GM19023 (cell line): ENCODE measurements around the gene LCE3B.
"Not testable (repeated sequence)": the region's sequence is repeated elsewhere in the genome, so short reads cannot be mapped to it uniquely, and the experiment has no call there.

ENCODE experiments used
- ATAC-seq: cut with Tn5 transposase; IDR thresholded peaks from one replicate; pipeline ENCODE4 v1.9.1; 2021; ENCODE audit warnings: mild to moderate bottlenecking, moderate library complexity; ENCODE audit not compliant: unreplicated experiment

Gene LCE3B, protein sequence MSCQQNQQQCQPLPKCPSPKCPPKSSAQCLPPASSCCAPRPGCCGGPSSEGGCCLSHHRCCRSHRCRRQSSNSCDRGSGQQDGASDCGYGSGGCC

DNA sequence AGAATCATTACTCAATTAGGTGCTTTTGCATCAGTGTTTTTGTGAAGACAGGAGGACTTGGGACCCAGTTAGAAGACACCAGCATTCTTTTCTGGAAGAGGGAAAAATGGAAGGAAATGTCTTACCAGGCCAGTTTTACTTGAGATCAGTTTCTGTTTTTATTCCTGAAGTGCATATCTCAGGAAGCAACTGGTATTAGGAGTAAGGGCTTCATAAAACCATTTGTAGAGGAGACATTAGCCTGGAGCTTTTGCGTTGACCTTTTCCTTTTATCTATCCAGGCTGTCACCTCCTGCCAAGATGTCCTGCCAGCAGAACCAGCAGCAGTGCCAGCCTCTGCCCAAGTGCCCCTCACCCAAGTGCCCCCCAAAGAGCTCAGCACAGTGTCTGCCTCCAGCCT, at the start of gene LCE3B:
TSS of gene LCE3B (plus strand) at position 301 of the 400 bp plus-strand sequence. CDS start at position 301, 0 bp downstream.
- ATAC-seq = no peak

DNA sequence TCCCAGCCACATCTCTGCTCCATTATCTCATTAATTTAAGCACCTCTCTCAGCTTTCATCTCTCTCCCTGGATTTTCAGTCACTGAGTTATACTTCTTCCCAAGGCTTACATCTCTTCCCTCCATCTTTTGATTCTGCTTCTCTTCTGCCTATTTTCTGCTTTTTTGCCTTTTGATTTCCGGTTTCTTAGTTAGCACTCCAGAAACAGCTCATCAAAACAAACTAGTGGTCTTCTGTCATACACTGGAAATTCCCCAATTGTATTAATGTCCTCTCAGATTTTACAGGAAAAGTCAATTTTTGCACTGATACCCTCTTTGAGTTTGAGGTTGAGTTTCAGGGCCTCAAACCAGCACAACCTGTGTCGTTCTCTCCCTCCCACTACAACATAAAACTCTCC, 48.5 kb upstream of the LCE3B start:
- ATAC-seq = no peak

DNA sequence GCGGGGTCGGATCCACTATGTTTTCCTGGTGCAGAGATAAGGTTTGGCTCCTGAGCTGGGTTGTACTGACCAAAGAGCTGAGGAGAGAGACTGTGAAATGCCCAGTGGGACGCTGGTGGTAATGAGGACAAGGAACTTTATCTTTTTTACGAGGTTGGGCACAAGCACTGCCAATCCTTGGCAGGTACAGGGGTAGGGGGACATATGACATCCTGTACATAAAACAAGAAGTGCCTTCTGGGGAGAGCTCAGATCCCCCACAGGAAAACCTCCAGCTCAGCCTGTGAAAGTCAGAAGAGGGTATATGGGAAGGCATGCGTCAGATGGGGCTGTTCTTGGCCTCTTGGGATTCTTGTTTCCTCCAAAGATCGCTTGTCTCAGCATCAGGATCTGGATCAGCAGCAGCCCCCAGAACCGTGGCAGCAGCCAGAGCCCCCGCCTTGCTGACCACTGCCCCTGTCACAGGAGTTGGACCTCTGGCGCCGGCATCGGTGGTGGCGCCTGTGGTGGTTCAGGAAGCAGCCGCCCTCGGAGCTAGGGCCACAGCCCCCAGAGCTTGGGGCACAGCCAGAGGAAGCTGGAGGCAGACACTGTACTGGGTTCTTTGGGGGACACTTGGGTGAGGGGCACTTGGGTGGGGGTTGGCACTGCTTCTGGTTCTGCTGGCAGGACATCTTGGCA, 47.9 kb upstream of the LCE3B start:
- no peak for ATAC-seq

DNA sequence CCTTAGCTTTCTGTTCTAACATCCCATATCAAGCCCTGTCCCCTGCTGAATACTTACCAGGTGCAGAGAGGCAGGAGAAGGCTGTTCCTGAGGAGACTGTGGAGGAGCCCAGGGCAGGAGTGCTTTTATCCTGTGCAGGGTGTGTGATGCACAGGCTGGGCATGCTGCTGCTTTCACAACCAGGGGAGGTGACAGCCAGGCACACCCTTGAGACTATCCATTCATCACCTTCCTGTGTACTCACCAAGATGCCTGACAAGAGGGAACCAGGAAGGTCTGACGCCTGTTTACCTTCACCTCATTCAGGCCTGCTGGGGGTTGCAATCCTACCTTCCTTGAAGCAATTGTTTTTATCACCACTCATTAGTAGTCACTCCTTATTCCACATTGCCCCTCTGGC, 46.9 kb upstream of the LCE3B start, which contains the start of gene LCE3E:
TSS of gene LCE3E (minus strand) at position 100 of the 400 bp plus-strand sequence. CDS start 572 bp downstream, outside the sequence.
- no peak for ATAC-seq

DNA sequence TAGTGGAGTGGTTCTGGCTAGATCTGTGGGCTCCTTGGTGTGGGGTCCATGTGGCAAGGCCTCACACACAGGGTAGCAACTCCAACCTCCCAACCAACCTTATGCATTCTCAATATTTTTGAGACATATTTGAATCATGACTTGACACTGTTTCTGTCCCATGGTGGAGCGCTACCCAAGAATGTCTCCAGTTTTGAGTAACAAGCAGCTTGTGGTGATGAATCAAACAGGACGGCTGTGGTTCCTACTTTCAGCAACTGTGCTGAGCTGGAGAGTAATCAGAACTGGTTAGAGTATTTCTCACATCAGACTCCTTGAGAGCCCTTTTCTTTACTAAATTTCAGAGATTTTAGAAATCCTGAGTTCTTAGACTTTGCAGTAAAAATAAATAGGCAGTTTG, 36.4 kb upstream of the LCE3B start:
- no peak for ATAC-seq

DNA sequence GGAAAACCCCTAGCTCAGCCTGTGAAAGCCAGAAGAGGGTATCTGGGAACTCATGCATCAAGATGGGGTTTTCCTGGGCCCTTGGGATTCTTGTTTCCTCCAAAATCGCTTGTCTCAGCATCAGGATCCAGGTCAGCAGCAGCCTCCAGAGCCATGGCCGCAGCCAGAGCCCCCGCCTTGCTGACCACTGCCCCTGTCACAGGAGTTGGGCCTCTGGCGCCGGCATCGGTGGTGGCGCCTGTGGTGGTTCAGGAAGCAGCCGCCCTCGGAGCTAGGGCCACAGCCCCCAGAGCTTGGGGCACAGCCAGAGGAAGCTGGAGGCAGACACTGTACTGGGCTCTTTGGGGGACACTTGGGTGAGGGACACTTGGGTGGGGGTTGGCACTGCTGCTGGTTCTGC, 34.1 kb upstream of the LCE3B start:
- ATAC-seq = not testable (repeated sequence)

DNA sequence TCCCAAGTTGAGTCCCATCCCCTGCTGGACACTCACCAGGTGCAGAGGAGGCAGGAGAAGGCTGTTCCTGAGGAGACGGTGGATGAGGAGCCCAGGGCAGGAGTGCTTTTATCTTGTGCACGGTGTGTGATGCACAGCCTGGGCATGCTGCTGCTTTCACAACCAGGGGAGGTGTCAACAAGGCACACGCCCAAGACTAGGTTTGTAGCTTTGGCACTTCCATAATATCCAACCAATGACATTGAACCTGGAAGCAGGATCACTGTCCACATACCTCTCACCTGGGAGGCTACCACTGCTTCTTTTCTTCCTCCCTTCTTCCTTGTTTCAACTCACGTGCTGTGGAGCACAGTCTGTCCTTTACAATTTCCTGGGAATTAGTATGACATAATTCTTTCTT, 33.2 kb upstream of the LCE3B start, which contains the start of gene LCE3D:
TSS of gene LCE3D (minus strand) at position 84 of the 400 bp plus-strand sequence. CDS start 580 bp downstream, outside the sequence.
- no peak for ATAC-seq

DNA sequence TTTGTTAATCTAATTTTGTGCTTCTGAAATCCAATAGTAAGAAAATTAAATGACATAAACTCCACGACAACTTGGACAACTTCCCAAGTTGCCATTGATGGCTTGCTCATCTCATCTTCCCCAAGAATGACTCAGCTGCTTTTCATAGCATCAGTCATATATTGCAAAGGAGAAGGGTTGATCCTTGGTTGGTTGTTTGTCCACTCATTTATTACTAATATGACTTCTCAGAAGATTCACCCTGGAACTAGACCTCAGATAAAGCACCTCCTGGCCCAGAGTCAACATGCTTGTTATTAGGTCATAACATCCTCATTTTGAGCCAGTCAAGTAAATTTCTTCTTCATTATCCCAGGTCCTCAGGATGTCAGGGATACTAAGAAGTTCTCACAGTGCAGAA, 31.0 kb upstream of the LCE3B start:
- ATAC-seq = no peak

DNA sequence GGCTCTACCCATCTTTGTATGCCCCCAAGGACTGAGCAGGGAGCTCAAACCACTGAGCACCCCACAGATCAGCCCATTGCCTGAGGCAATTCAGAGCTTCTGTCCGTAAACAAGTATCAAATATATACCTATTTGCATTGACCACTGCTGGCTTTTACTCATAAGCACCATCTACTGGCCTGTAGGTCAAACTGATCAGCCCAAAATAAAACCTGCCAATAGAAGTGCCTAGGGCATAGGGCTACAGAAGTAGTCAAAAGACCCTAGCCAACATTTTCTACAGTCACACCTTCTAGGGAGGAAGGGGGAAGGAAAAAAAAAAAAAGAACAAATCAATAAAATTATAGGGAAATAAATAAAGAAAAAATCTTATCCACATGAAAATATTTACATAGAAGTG, 28.0 kb upstream of the LCE3B start:
- ATAC-seq = no peak

DNA sequence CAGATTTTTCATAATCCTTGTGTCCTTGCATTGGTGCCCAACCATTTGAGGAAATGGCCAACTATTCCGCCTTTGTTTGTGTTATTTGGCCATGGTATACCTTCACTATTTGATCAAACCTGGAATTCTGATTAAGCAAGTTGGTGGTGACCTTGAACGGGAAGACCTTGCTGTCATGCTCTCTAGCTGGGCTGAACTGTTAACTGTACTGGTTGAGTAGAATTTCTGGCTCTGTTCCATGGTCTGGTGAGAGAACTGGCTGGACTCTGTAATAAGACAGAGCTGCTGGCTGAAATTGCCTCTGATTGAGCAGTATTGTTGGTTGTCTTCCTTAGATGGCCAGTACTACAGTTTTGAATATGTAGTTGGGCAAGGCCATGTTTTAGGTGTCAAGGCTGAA, 16.6 kb upstream of the LCE3B start:
- ATAC-seq = no peak

DNA sequence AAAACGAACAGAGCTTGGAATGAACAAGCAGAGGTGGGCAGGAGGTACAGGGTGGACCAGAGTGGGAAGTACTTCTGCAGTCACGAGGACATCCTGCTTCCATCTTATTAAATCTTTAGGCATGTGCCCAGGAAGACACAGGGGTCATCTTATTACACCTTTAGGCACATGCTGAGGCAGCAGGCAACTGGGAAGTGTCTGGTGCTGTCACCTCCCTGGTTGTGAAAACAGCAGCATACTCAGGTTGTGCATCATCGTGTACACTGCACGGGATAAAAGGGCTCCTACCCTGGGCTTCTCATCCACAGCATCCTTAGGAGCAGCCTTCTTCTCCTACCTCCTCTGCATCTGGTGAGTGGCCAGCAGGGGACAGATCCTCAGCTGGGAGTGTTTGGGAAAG, 13.7 kb upstream of the LCE3B start, which contains the start of gene LCE3C:
TSS of gene LCE3C (plus strand) at position 301 of the 400 bp plus-strand sequence. CDS start 498 bp downstream, outside the sequence.
- no peak for ATAC-seq

DNA sequence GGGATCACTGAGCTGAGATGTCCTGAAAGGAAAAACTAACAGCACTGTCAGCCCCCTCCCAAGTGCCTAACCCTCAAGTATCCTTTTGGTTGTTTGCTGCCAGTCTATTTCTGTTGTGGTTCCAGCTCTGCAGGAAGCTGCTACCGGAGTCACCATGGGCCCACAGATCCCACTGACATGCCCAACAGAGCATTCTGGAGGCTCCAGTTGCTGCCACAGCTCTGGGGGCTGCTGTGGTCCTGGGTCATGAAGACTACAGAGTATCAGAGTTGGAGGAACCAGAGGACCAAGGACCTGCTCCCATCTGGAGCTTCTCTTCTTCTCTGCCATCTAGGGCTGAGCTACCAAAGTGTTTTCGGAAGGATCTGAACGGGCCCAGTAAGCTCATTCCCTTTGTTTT, 8.4 kb downstream of the LCE3B start:
- no peak for ATAC-seq

DNA sequence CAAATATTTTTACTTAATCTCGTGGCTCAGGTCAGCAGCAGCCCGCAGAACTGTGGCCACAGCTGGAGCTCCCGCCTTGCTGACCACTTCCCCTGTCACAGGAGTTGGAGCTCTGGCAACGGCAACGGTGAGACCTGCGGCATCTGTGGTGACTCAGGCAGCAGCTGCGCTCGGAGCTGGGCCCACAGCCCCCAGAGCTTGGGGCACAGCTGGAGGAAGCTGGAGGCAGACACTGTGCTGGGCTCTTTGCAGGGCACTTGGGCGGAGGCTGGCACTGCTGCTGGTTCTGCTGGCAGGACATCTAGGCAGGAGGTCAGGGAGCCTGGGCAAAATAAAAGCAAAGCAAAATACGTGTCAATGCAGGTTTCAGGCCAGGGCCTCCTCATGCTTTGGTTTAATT, 9.2 kb downstream of the LCE3B start, which contains the start of gene LCE3A:
TSS of gene LCE3A (minus strand) at position 301 of the 400 bp plus-strand sequence. CDS start at position 301, 0 bp downstream.
- ATAC-seq = no peak

DNA sequence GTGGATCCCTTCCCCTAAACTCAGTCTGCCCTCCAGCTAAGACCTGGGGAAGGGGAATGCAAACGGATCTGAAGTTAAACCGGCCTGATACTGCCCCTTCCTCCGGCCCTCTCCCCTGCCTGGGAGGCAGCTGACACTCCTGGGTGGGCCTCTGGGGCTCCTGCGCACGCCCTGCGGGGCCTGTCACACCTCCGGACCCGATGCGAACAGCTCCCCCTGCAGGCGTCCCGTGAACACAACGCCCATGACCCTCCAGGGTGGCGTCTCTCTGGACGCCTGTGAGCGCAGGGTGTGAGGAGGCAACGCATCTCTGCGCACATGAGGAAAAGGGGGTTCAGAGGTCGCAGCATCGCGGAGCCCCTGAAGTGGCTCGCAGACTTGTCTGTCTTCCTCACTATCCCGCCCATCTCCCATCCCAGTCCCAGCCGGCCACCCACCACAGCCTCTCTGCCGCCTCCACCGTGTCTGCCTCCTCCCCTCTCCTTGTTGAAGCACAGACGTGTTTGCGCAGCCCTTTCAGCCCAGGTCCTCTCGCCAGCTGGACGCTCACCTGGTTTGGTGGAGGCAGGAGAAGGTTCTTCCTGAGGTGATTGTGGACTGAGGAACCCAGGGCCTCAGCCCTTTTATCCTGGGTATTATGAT, 9.7 kb downstream of the LCE3B start:
- ATAC-seq = no peak

DNA sequence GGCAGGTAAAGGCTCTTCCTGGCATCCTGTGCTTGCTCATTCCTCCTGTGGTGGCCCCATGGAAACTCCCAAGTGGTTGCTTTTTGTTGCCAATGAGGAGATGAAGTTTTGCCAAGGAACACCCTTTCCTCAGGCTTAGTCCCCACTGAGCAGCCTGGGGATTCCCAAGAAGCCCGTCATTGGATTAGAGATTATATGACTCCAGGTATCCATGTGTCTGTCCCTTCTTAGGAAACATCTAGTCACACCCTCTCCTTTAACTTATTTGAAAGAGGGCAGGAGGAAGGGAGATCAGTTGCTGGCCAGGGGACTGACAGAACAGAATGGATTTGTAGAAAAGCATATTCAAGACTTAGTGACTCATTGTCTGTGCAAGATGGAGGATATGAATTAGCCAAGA, 13.1 kb downstream of the LCE3B start:
- no peak for ATAC-seq

DNA sequence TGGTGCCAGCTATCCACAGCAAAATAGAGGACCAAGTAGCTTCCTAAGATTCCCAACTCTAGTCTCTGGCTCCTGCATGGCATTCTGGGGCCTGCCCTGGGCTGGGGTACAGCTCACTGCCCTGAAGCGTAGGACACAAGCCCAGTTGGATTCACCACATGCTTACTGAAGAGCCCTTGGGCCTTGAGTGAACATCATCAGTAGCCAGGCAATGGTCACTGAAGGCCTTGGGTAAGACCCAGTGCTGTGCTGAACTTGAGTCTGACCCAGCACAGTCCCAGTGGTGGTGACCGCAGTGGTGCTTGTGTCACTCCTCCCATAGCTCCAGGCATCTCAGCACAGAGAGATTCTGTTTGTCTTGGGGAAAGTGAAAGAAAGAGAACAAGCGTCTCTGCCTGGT, 17.0 kb downstream of the LCE3B start:
- no peak for ATAC-seq

DNA sequence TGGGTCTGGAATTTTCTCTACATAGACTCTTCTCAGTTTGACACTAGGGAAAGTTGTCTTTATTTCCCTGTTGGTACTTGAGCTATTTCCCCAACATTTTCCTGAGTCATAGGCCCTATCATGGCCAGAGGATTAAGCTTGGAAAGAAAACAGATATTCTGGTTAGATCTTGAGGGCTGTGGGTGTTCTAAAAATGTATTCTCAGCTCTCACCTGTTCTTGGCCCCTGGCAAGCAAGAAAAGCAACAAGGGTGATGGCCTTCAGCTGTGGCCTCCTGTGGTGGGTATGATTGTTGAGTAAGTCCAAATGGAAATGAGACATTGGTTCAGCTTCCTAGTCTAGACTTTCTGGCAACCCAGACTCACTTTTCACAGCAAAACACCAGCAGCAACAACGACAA, 26.7 kb downstream of the LCE3B start:
- no peak for ATAC-seq

DNA sequence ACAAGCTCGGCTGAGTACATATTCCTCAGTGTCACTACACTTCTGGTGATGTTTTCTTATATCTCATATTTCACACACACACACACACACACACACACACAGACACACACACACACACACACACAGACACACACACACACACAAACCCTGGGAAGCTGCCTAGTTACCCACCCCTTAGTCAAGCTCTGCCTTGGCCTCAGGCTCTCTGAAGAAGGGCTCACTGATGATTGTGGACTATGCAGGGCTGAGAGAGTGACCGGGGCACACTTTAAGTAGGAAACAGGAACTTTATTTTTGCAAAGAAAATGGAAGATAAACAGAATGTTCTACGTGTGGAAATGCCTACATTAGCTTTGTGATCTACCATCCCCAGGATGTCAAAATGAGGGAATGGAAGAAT, 30.3 kb downstream of the LCE3B start:
- no peak for ATAC-seq

DNA sequence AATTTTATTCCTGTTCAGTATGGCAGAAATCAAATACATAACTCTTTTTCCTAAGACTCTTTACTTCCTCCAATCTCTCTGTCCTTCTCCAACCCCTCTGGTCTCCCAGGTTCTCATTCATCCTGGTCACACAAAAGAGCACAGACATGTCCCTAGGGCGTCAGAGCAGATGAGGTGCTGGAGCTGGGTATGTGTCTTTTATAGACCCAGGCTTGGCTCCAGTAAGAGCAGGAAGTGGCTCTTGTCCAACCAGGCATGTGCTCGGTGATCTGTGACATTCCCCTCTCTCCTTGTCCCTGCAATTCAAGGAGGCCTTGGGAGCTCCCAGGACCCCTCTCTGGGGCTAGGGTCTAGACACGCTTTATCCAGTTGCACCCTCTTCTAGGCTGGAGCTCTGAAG, 31.5 kb downstream of the LCE3B start:
- ATAC-seq = no peak

DNA sequence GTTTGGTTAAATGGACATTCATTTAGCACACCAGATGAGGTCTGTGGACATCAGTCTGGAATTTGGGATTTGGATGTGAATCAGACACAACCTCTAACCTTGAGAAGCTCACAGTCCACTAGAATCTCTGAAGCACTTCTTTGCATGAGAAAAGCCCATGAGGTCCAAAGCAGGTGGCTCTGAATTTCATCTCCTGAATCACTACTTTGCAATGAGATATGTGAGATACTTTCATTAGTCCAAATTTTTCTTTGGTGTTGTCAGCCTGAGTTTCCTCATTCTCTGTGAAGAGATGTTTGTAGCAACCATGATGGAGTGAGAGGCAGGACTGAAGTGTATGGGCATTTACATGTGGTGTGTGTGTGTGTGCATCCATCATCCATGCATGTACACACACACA, 33.0 kb downstream of the LCE3B start:
- ATAC-seq = no peak

DNA sequence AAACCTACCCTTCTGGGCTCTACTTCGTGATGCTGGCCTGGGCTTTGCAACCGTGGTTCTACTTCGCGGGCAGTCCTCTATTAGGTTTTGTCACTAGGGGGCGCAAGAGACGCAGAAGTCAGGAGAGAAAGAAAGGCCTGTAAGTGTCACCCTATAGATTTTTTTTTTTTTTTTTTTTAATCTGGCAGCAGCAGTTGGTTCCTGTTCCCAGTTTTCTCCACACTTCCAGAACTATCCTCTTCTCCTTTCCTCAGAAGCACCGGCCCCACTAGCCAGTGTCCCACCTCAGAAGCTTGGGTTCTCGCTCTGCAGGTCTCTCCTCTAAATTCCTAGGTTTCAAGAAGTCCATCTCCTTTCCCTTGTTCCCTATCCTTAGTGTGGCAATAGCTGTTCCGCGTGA, 40.5 kb downstream of the LCE3B start:
- ATAC-seq = no peak

DNA sequence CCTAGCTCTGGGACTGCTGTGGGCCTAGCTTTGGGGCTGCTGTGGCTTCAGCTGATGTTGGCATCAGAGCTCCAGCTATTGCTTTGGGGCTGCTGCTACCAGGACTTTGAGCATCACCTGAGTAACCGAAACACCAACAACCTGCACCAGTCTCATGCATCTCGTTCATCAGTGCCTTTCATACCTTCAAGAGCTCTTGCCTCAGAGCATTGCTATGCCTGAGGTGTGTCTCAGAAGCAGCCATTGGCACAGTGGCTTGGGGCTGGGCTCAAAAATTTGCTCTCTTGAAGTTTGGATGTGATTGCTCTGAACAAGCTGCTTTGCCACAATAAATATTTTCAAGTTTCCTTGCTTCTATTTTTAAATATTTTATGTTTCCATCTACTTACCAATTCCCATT, 42.8 kb downstream of the LCE3B start:
- ATAC-seq = no peak
